GM13976 (cell line): Measurements from ENCODE around the gene TMEM244.

Experiments
- DNase-seq: peaks from one replicate; pipeline ENCODE4 v3.0.0; 2012; ENCODE audit warnings: low spot score
- in situ Hi-C: fragments of 300-500 bp; cut with MboI; formaldehyde crosslinking; loops from one replicate; pipeline ENCODE4 v1.12.0; 2022; ENCODE audit warnings: low sequenced_read_pairs, mixed read lengths, inconsistent platforms; ENCODE audit not compliant: unreplicated experiment
- TF ChIP-seq, protein P1 (sequence below): IDR thresholded peaks from 2 replicates; pipeline ENCODE4 v1.5.1; 2012; ENCODE audit warnings: borderline replicate concordance, mild to moderate bottlenecking; ENCODE audit not compliant: insufficient read depth; ENCODE audit errors: extremely low read depth, missing control alignments, control extremely low read depth

The TMEM244 gene

DNA sequence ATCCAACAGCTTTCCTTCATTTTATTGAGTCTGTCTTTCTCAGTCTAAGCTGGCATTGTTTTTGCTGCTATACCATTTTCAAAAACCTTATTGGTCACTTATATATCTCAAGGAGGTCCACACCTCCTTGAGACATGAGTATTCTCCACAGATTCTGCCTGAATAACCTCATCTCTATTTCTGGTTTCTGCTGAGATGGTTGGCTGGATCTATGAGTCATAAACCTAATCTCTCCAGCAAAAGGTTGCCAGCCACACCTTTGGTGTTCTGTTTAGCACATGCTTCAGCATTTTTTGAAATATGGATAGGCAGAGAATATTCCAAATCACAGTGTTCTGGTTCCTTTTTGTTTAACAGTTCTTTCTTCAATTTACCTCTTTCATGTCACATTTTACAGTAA, 40.8 kb upstream of the TMEM244 start:
- no peak for DNase-seq
- TF ChIP-seq, protein P1, sequence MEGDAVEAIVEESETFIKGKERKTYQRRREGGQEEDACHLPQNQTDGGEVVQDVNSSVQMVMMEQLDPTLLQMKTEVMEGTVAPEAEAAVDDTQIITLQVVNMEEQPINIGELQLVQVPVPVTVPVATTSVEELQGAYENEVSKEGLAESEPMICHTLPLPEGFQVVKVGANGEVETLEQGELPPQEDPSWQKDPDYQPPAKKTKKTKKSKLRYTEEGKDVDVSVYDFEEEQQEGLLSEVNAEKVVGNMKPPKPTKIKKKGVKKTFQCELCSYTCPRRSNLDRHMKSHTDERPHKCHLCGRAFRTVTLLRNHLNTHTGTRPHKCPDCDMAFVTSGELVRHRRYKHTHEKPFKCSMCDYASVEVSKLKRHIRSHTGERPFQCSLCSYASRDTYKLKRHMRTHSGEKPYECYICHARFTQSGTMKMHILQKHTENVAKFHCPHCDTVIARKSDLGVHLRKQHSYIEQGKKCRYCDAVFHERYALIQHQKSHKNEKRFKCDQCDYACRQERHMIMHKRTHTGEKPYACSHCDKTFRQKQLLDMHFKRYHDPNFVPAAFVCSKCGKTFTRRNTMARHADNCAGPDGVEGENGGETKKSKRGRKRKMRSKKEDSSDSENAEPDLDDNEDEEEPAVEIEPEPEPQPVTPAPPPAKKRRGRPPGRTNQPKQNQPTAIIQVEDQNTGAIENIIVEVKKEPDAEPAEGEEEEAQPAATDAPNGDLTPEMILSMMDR = no peak
- in situ Hi-C loops = no loop called here

DNA sequence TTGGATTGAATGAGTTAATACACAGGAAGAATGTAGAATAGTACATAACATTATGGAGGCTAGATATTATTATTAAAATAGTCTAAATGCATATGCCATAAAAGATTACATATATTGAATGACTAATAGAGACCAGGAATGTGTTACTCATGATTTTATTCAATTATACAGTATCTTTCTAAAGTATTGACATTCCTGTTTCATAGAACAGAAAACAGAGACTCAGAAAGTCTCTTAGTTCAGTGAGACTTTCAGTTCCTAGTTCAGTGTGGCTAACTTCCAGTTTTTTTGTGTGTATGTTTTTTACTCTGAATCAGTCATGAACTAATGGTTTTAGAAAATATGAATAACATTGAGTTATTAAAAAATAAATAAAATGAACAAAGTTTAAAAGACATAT, 34.6 kb upstream of the TMEM244 start:
- in situ Hi-C loops = no loop called here
- TF ChIP-seq, protein P1 = no peak
- DNase-seq = no peak

DNA sequence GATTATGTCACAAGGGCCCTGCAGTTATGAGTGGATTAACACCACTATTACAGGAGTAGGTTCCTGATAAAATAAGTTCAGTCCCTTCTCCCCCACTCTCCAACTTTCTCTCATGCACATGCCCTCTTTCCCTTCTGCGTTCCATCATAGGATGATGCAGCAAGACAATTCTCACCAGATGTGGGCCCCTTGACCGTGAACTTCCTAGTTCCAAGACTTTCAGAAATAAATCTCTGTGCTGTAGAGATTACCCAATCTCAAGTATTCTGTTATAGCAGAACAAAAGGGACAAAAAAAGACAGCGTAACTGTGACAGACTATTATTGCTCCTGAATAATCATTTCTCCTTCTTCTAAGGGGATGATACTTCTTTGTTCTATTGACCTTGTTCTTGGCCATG, 33.8 kb upstream of the TMEM244 start:
- DNase-seq = no peak
- in situ Hi-C loops = no loop called here
- TF ChIP-seq, protein P1 = no peak

DNA sequence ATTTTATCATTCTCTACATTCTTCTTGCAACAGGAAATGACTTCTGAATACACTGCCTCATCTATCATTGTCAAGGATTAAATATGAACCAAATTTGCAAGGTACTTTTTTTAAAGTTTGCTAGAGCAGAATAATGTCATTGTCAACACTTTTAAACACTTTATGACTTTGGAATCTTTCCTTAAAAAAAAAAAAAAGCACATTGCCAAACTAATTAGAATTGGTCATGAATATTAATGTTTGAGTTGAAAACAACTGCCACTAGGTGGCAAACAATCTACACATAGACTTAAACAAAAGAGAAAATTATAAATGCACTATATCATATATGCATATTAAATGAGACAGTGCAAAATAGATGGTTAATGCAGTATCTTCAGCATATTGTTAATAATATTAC, 32.5 kb upstream of the TMEM244 start:
- DNase-seq = no peak
- in situ Hi-C loops = no loop called here
- TF ChIP-seq, protein P1 = peak; percentile 36

DNA sequence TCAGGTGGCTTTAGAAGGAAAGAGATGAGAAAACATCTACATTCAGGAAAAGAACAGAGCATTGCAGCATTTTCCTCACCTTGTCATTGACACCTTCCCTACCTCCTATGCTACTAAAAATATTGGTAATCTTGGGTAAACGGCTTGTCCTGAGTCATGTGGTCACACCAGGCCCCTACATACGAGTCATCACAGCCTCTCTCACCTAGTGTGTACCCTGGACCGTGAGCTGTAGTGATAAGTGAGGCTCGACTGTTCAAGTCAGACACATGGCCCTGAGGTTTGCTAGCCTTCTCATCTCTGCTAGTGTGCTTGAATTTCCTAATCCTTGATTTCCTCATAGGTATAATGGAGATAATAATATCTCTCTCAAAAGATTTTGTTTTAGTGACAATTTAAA, 29.6 kb upstream of the TMEM244 start:
- TF ChIP-seq, protein P1 = no peak
- no peak for DNase-seq
- in situ Hi-C loops = no loop called here

DNA sequence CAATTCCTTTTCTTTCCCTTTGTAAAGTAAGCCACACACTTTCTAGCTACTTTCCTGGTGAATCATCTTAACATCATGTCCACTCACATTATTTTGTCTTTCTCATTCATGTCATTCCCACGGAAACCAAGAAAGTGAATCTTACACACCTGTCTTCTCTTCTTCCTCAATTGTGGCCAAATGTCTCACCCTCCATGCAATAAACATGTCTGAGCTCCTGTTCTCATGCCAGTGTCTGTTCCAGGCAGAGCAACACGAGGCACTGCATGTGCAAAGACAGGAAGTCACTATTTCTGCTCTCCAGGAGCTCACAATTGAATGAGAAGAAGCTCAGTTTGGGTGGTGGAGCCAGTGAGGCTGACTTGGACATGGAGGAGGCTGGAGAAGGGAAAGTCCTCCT, 29.0 kb upstream of the TMEM244 start:
- TF ChIP-seq, protein P1 = no peak
- in situ Hi-C loops = no loop called here
- no peak for DNase-seq

DNA sequence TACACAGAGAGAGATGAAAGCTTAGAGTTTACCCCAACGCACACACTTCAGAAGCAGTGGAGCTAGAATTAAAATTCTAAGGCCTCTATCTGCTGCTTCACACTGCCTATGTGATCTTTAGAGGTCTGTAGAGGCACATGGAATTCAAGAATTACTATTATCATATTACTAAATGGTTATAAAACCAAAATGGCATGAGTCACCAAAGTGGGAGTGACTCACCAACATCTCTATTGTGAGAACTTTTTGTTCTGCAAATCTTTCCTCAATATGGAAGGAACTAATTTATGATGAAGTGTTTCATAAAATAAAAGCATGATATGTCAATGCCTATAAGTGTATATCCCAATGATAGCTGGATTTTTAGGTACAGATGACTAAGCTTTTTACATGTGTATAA, 28.5 kb upstream of the TMEM244 start:
- in situ Hi-C loops = no loop called here
- TF ChIP-seq, protein P1 = no peak
- DNase-seq = no peak
